Mononuclear cell (primary cell): Measurements from ENCODE around the gene ARID5B. TPM values are rescaled to one million over a fixed set of nuclear protein-coding genes. Genes with fewer than 3 reads are reported as not detected.

ENCODE experiments used
- H3K27me3 ChIP-seq: 2 replicates; pipeline ENCODE4 v1.6.0; 2011; ENCODE audit warnings: low read length, control low read depth; ENCODE audit not compliant: insufficient read depth
- H3K4me1 ChIP-seq: 2 replicates; pipeline ENCODE4 v1.5.1; 2011; ENCODE audit warnings: mild to moderate bottlenecking, low read length, control low read depth; ENCODE audit not compliant: insufficient read depth
- H3K4me3 ChIP-seq: 2 replicates; pipeline ENCODE4 v1.5.1; 2011; ENCODE audit warnings: mild to moderate bottlenecking, low read length, moderate library complexity
- H3K9me3 ChIP-seq: 2 replicates; pipeline ENCODE4 v1.5.1; 2011; ENCODE audit warnings: low read depth, mild to moderate bottlenecking, control low read depth, low read length
- total RNA-seq: library from RNA; depleted of rRNA; stranded (reverse); fragments of >200 nt; gene quantifications from one replicate; pipeline ENCODE4 v1.2.3, GENCODE V29; 2012

The ARID5B gene
- total RNA-seq, 1 donor, result 52.9 TPM

GRCh38 chr10:61989995-61990760, 88.7 kb downstream of the ARID5B start:
- Histone ChIP-seq H3K27me3 (no peaks in the 10 kb centered on the region), H3K4me3 (no peak overlapping the region), H3K4me1 (peaks cover 52% of the 10 kb centered on the region), H3K9me3 (no peaks in the 10 kb centered on the region)

DNA sequence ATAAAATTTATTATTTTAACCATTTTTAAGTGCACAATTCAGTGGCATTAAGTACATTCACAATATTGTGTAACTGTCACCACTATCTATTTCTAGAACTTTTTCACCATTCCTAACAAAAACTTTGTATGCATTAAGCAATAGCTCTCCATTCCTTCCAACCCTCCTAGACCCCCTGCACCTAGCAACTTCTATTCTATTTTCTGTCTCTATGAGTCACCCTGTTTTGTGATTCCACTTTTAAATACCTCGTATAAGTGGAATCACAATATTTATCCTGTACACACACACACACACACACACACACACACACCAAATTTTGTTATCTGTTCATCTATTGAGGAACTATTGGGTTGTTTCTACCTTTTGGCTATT, 89.2 kb downstream of the ARID5B start:
- Histone ChIP-seq H3K27me3 (no peaks in the 10 kb centered on the region), H3K9me3 (no peaks in the 10 kb centered on the region), H3K4me1 (peaks cover 52% of the 10 kb centered on the region), H3K4me3 (no peak overlapping the region)

- no peaks in the 10 kb centered on the region for H3K27me3 ChIP-seq
- peaks cover 52% of the 10 kb centered on the region for H3K4me1 ChIP-seq
- no peaks in the 10 kb centered on the region for H3K9me3 ChIP-seq
- no peak overlapping the region for H3K4me3 ChIP-seq
Measured at GRCh38 chr10:61991166-61991565, 89.7 kb downstream of the ARID5B start.

DNA sequence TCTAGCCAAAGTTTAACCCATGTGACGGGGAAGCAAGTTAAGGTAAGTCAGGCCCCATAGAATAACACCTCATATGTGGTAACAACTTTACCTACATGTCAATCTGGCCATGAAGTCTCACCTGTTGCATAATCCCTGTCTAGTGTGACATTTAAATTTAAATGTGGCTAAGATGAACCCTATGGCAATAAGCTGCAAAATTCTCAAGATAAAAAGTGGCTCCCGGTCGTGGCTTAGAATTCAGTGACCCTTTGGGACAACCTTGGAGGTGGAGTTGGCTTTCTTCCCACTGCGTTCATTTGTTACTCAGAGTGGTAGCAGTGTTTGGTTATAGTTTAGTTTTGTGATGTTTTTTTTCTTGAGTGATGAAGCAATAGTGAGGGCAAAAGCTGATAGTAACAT, 90.6 kb downstream of the ARID5B start:
- Histone ChIP-seq H3K27me3 (no peaks in the 10 kb centered on the region), H3K4me3 (no peak overlapping the region), H3K9me3 (no peaks in the 10 kb centered on the region), H3K4me1 (peaks cover 50% of the 10 kb centered on the region)

GRCh38 chr10:61992671-61993668, 91.5 kb downstream of the ARID5B start:
- H3K4me3 ChIP-seq, result peak overlapping the region; percentile 3
- no peaks in the 10 kb centered on the region for H3K27me3 ChIP-seq
- H3K4me1 ChIP-seq, result peaks cover 41% of the 10 kb centered on the region
- no peaks in the 10 kb centered on the region for H3K9me3 ChIP-seq

- H3K27me3 ChIP-seq, result no peaks in the 10 kb centered on the region
- no peaks in the 10 kb centered on the region for H3K9me3 ChIP-seq
- H3K4me1 ChIP-seq, result peaks cover 37% of the 10 kb centered on the region
- no peak overlapping the region for H3K4me3 ChIP-seq
Measured at GRCh38 chr10:61993711-61994401, 92.4 kb downstream of the ARID5B start.

DNA sequence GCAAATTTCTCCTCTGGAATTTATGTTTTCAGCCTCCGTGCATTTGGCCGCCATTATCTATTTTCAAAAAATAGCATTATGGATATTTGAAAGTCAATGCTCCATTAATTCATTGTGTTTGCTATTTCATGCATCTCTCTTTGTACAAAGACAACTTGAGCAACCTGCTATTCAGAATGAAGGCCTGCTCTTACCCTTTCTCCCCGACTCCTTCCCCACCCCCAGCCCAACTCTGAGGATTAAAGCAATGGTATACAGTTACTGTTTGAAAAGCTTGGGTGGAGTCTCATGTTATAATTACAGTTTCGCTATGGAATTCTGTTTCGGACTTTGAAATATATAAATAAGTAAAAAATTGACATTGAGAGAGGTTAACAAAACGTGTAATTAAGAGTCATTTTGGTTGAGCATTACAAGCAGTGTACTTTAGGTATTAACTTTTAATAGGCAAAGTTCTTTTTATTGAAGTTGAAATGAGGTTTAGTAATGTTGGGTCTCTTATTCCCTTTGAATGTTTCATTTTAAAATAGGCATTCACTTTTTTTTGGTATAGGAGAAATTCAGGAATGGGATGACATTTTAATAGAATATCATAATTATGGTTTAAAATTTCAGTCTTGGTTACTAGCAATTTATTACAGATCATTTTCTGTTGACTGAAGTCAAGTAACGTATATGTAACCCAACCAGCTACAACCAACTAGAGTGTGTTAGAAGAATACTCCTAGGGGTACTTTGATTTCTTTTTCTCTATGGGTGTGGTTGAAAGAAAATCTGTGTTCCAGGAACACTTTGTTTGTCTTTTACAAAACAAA, 93.1 kb downstream of the ARID5B start:
- Histone ChIP-seq H3K27me3 (no peaks in the 10 kb centered on the region), H3K4me1 (peaks cover 43% of the 10 kb centered on the region), H3K4me3 (no peak overlapping the region), H3K9me3 (no peaks in the 10 kb centered on the region)

DNA sequence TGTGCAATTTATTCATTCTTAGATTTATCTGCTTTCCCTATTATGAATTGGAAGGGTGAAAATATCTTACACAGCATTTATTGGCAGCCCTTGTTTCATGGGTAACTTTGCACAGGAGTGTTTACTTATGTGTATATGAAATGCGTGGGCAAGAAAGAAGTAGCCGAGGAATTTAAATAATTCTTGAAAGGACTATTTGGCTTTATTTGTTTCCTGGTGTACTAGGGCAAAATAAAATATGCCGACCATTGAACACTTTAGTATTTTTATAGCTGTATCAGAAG, 93.7 kb downstream of the ARID5B start:
- Histone ChIP-seq H3K4me1 (peaks cover 42% of the 10 kb centered on the region), H3K9me3 (no peaks in the 10 kb centered on the region), H3K27me3 (no peaks in the 10 kb centered on the region), H3K4me3 (no peak overlapping the region)

GRCh38 chr10:61998937-61999336, 97.4 kb downstream of the ARID5B start:
- peaks cover 28% of the 10 kb centered on the region for H3K4me1 ChIP-seq
- no peaks in the 10 kb centered on the region for H3K27me3 ChIP-seq
- H3K9me3 ChIP-seq, result no peaks in the 10 kb centered on the region
- no peak overlapping the region for H3K4me3 ChIP-seq

GRCh38 chr10:62000037-62000603, 98.6 kb downstream of the ARID5B start:
- Histone ChIP-seq H3K9me3 (no peaks in the 10 kb centered on the region), H3K27me3 (no peaks in the 10 kb centered on the region), H3K4me1 (peaks cover 24% of the 10 kb centered on the region), H3K4me3 (no peak overlapping the region)

- H3K4me1 ChIP-seq, result peaks cover 24% of the 10 kb centered on the region
- H3K9me3 ChIP-seq, result no peaks in the 10 kb centered on the region
- no peaks in the 10 kb centered on the region for H3K27me3 ChIP-seq
- H3K4me3 ChIP-seq, result no peak overlapping the region
Measured at GRCh38 chr10:62000726-62001125, 99.2 kb downstream of the ARID5B start.

DNA sequence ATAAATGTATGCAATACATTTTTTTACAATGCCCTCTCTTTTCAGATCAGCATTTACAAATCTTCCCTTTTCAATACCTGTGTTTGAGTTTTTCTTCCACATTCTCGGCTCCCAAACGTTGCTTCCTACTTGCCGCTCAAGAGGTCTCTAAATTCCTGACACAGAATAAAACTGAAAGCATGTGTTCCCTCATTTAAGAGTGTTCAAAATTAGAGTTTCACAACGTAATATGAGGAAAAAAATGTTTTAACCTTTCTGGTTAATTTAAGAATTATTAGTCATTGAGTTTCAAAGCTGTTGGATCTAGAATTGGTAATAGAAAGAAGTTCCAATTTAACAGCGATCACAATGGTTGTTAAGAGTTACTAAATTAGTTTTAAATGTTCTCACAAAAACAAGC, 100.4 kb downstream of the ARID5B start:
- no peak overlapping the region for H3K4me3 ChIP-seq
- H3K9me3 ChIP-seq, result no peaks in the 10 kb centered on the region
- H3K27me3 ChIP-seq, result no peaks in the 10 kb centered on the region
- H3K4me1 ChIP-seq, result peaks cover 24% of the 10 kb centered on the region

GRCh38 chr10:62002753-62003152, 101.3 kb downstream of the ARID5B start:
- H3K27me3 ChIP-seq, result no peaks in the 10 kb centered on the region
- peaks cover 24% of the 10 kb centered on the region for H3K4me1 ChIP-seq
- H3K9me3 ChIP-seq, result no peaks in the 10 kb centered on the region
- no peak overlapping the region for H3K4me3 ChIP-seq

GRCh38 chr10:62004042-62004441, 102.5 kb downstream of the ARID5B start:
- peaks cover 19% of the 10 kb centered on the region for H3K4me1 ChIP-seq
- H3K27me3 ChIP-seq, result no peaks in the 10 kb centered on the region
- H3K4me3 ChIP-seq, result no peak overlapping the region
- H3K9me3 ChIP-seq, result no peaks in the 10 kb centered on the region
